H1 (cell line): ENCODE data around the gene ABCC2. TPM values are rescaled to one million over a fixed set of nuclear protein-coding genes. Genes with fewer than 3 reads are reported as not detected.

Experiments
- CTCF ChIA-PET: fragments of 300-600 bp; sonication (Branson Sonifier 250); formaldehyde crosslinking; loops from one replicate; lab custom pipeline; 2021; ENCODE audit not compliant: partially characterized antibody; lab: Charles Lee
- POLR2A ChIA-PET: fragments of 300-600 bp; sonication (Branson Sonifier 250); formaldehyde crosslinking; loops from one replicate; lab custom pipeline; 2021; ENCODE audit warnings: inconsistent platforms; ENCODE audit not compliant: partially characterized antibody; lab: Charles Lee
- DNase-seq, 2 experiments: peaks; one replicate each; pipeline versions ENCODE4 v3.0.0 to v3.0.0-alpha.2; 2010 to 2022; ENCODE audit warnings: low spot score in 2 of 2, low read depth in 1 of 2, mixed read lengths in 1 of 2
- FAIRE-seq: peaks from 2 replicates; lab custom pipeline; 2011; peaks lifted over from hg19 to GRCh38; lab: Jason Lieb, UNC
- H2AFZ ChIP-seq: 2 replicates; pipeline ENCODE4 v1.8.1; 2012; ENCODE audit warnings: low read length, inconsistent platforms
- H2AK5ac ChIP-seq: 2 replicates; pipeline ENCODE4 v1.6.1; 2013; ENCODE audit warnings: low read depth, low read length
- H2BK120ac ChIP-seq: replicated peaks from 2 replicates; pipeline ENCODE3; 2013; ENCODE audit warnings: low read depth, low read length, inconsistent platforms
- H2BK12ac ChIP-seq: 2 replicates; pipeline ENCODE4 v1.6.1; 2013; ENCODE audit warnings: low read depth, low read length
- H2BK15ac ChIP-seq: 2 replicates; pipeline ENCODE4 v1.6.1; 2013; ENCODE audit warnings: low read length
- H2BK20ac ChIP-seq: 2 replicates; pipeline ENCODE4 v1.6.1; 2013; ENCODE audit warnings: low read length
- H2BK5ac ChIP-seq: 2 replicates; pipeline ENCODE4 v1.6.1; 2013; ENCODE audit warnings: low read depth, low read length
- H3K14ac ChIP-seq: 2 replicates; pipeline ENCODE4 v1.6.1; 2013; ENCODE audit warnings: inconsistent platforms; ENCODE audit not compliant: insufficient read length
- H3K18ac ChIP-seq: 2 replicates; pipeline ENCODE4 v1.6.1; 2013; ENCODE audit warnings: low read length; ENCODE audit errors: extremely low read depth
- H3K23ac ChIP-seq: 2 replicates; pipeline ENCODE4 v1.6.1; 2013; ENCODE audit warnings: inconsistent platforms; ENCODE audit not compliant: insufficient read length
- H3K23me2 ChIP-seq: 2 replicates; pipeline ENCODE4 v1.6.1; 2013; ENCODE audit warnings: low read depth, low read length
- H3K27ac ChIP-seq: 2 replicates; pipeline ENCODE4 v1.6.1; 2011; ENCODE audit warnings: low read depth, low read length, inconsistent platforms
- H3K27me3 ChIP-seq, 4 experiments: replicated peaks in 1 of 4; 1 replicate in 1 of 4; 2 replicates in 3 of 4; pipeline versions ENCODE4 v1.6.1 to v1.8.1; 2011 to 2013; ENCODE audit warnings: low read length in 3 of 4, mild to moderate bottlenecking in 3 of 4, inconsistent platforms in 2 of 4, mixed read lengths in 2 of 4, moderate library complexity in 1 of 4; ENCODE audit not compliant: control insufficient read depth in 3 of 4, insufficient read depth in 3 of 4; ENCODE audit errors: extremely low read depth in 1 of 4
- H3K36me3 ChIP-seq, 4 experiments: 2 replicates each; pipeline versions ENCODE4 v1.6.1 to v1.8.1; 2011 to 2013; ENCODE audit warnings: mild to moderate bottlenecking in 4 of 4, low read length in 3 of 4, moderate library complexity in 2 of 4, control low read depth in 1 of 4, inconsistent platforms in 1 of 4; ENCODE audit not compliant: insufficient read depth in 4 of 4, control insufficient read depth in 2 of 4
- H3K4ac ChIP-seq: replicated peaks from 2 replicates; pipeline ENCODE3; 2013; ENCODE audit warnings: low read length, low read depth, mixed read lengths, inconsistent platforms; ENCODE audit not compliant: insufficient read length
- H3K4me1 ChIP-seq, 4 experiments: replicated peaks in 1 of 4; 1 replicate in 1 of 4; 2 replicates in 3 of 4; pipeline versions ENCODE4 v1.6.1 to v1.8.1; 2011 to 2013; ENCODE audit warnings: low read length in 3 of 4, inconsistent platforms in 2 of 4, mixed read lengths in 1 of 4; ENCODE audit not compliant: insufficient read depth in 4 of 4, control insufficient read depth in 3 of 4
- H3K4me2 ChIP-seq, 2 experiments: 2 replicates each; pipeline versions ENCODE4 v1.6.1 to v1.8.1; 2011 to 2013; ENCODE audit warnings: low read depth in 2 of 2, low read length in 2 of 2, control low read depth in 1 of 2, inconsistent platforms in 1 of 2, mild to moderate bottlenecking in 1 of 2; ENCODE audit not compliant: insufficient read depth in 1 of 2
- H3K4me3 ChIP-seq, 4 experiments: fragments of 200-600, 300-600 bp in 1 of 4; sonication (generic), shearing (Covaris generic), sonication (Bioruptor Twin) in 1 of 4; 2 replicates each; pipeline versions ENCODE4 v1.5.1 to v1.8.1; 2011 to 2016; ENCODE audit warnings: low read length in 4 of 4, low read depth in 3 of 4, control low read depth in 2 of 4, inconsistent platforms in 2 of 4, mild to moderate bottlenecking in 2 of 4, mixed read lengths in 1 of 4, moderate library complexity in 1 of 4; ENCODE audit not compliant: insufficient read depth in 2 of 4; ENCODE audit errors: extremely low read depth in 1 of 4
- H3K56ac ChIP-seq: replicated peaks from 2 replicates; pipeline ENCODE3; 2013; ENCODE audit warnings: low read depth, mild to moderate bottlenecking, mixed read lengths, low read length, inconsistent platforms; ENCODE audit not compliant: insufficient read length
- H3K79me1 ChIP-seq: 2 replicates; pipeline ENCODE4 v1.6.1; 2013; ENCODE audit warnings: low read depth, low read length, control low read depth
- H3K79me2 ChIP-seq, 2 experiments: 2 replicates each; pipeline versions ENCODE4 v1.6.1 to v1.8.1; 2012 to 2013; ENCODE audit warnings: low read length in 2 of 2, mild to moderate bottlenecking in 2 of 2, inconsistent platforms in 1 of 2; ENCODE audit not compliant: insufficient read depth in 2 of 2, control insufficient read depth in 1 of 2
- H3K9ac ChIP-seq, 4 experiments: replicated peaks in 1 of 4; 1 replicate in 1 of 4; 2 replicates in 3 of 4; pipeline versions ENCODE4 v1.6.1 to v1.8.1; 2011 to 2013; ENCODE audit warnings: low read depth in 3 of 4, low read length in 3 of 4, control low read depth in 2 of 4, mild to moderate bottlenecking in 2 of 4, moderate library complexity in 2 of 4, inconsistent platforms in 1 of 4; ENCODE audit errors: extremely low read depth in 1 of 4
- H3K9me3 ChIP-seq, 2 experiments: 2 replicates each; pipeline versions ENCODE4 v1.6.1 to v1.8.1; 2012 to 2013; ENCODE audit warnings: mild to moderate bottlenecking in 2 of 2, moderate library complexity in 2 of 2, control low read depth in 1 of 2, inconsistent platforms in 1 of 2, low read depth in 1 of 2, low read length in 1 of 2, mixed read lengths in 1 of 2; ENCODE audit not compliant: insufficient read depth in 2 of 2
- H4K20me1 ChIP-seq, 2 experiments: replicated peaks in 1 of 2; 2 replicates each; pipeline versions ENCODE3 to v1.8.1; 2011 to 2013; ENCODE audit warnings: inconsistent platforms in 2 of 2, low read length in 2 of 2, mild to moderate bottlenecking in 1 of 2; ENCODE audit not compliant: insufficient read depth in 2 of 2, control insufficient read depth in 1 of 2
- H4K5ac ChIP-seq: 2 replicates; pipeline ENCODE4 v1.6.1; 2013; ENCODE audit warnings: low read length, low read depth, mixed read lengths, inconsistent platforms; ENCODE audit not compliant: insufficient read length
- H4K8ac ChIP-seq: 2 replicates; pipeline ENCODE4 v1.8.0; 2013; ENCODE audit warnings: mild to moderate bottlenecking, moderate library complexity, low read length, inconsistent platforms; ENCODE audit not compliant: insufficient read depth; ENCODE audit errors: extremely low read depth
- H4K91ac ChIP-seq: replicated peaks from 2 replicates; pipeline ENCODE3; 2013; ENCODE audit warnings: low read length, mixed read lengths, inconsistent platforms; ENCODE audit not compliant: insufficient read length
- ATF2 ChIP-seq: IDR thresholded peaks from 2 replicates; pipeline ENCODE4 v1.6.1; 2012; ENCODE audit warnings: low read length, inconsistent platforms
- FOSL1 ChIP-seq: IDR thresholded peaks from 2 replicates; pipeline ENCODE4 v1.6.1; 2011; ENCODE audit warnings: mild to moderate bottlenecking, low read depth, low read length, moderate library complexity; ENCODE audit not compliant: insufficient read depth
- RBBP5 ChIP-seq: IDR thresholded peaks from 2 replicates; pipeline ENCODE4 v1.7.1; 2012; ENCODE audit warnings: low read depth, mild to moderate bottlenecking, inconsistent platforms, low read length, moderate library complexity, borderline replicate concordance
- SIN3A ChIP-seq, 2 experiments: IDR thresholded peaks in 1 of 2; conservative IDR thresholded peaks in 1 of 2; 2 replicates each; pipeline ENCODE4 v1.6.1; 2011 to 2012; ENCODE audit warnings: low read length in 2 of 2, improper control_type of control experiment in 1 of 2, low read depth in 1 of 2, mild to moderate bottlenecking in 1 of 2
- SIX5 ChIP-seq: IDR thresholded peaks from 2 replicates; pipeline ENCODE4 v1.6.1; 2011; ENCODE audit warnings: mild to moderate bottlenecking, low read depth, low read length
- SRF ChIP-seq: IDR thresholded peaks from 2 replicates; pipeline ENCODE4 v1.6.1; 2011; ENCODE audit warnings: mild to moderate bottlenecking, low read depth, low read length, moderate library complexity
- TBP ChIP-seq: IDR thresholded peaks from 2 replicates; pipeline ENCODE4 v1.6.1; 2011; ENCODE audit warnings: low read depth, low read length, improper control_type of control experiment
- WGBS, 2 experiments: shearing (Covaris generic) in 1 of 2; methylation state at CpG; one replicate each; pipeline versions ENCODE4 v1.1.6 to v1.1.7; 2013 to 2015; ENCODE audit warnings: low lambda C conversion rate in 2 of 2, mixed read lengths in 2 of 2, inconsistent platforms in 1 of 2, low coverage in 1 of 2, missing lambda C conversion rate in 1 of 2; ENCODE audit not compliant: insufficient replicate concordance in 2 of 2, insufficient coverage in 1 of 2, insufficient read length in 1 of 2; ENCODE audit errors: extremely low coverage in 1 of 2, missing lambda C conversion rate in 1 of 2; 5-methylcytosine and 5-hydroxymethylcytosine counted together
- polyA plus RNA-seq, 7 experiments: library from polyadenylated mRNA; depleted of rRNA in 3 of 7; stranded (reverse) in 5 of 7; unstranded in 2 of 7; fragments of >200 nt in 5 of 7; fragments of 200-250 nt in 2 of 7; gene quantifications; 1 replicate in 5 of 7; 2 replicates in 1 of 7; 4 replicates in 1 of 7; pipeline versions ENCODE4 v1.2.1 to v1.2.3, GENCODE V29; 2011 to 2013; ENCODE audit warnings: missing spikeins in 2 of 7, mixed read lengths in 2 of 7
- total RNA-seq: library from RNA; stranded (reverse); fragmentation: NEBNext Ultra II Directional; extraction: Animal tissue kit (Norgen Biotek cat#: 25700); gene quantifications from 2 replicates; pipeline ENCODE4 v1.2.1, GENCODE V29; 2021

ABCC2 gene
- total and polyA plus RNA-seq, 2 of the 8 experiments (the other 6 are each of a cell fraction or from before 2014, with no cell fraction given) = 0.74 to 1.1 TPM

- Histone ChIP-seq H3K9me3 (no peaks in the 10 kb centered on the region; a peak in 1 of 4 replicates), H3K4ac (no peak overlapping the region), H2BK5ac (no peak overlapping the region), H4K5ac (no peak overlapping the region), H3K79me1 (no peaks in the 10 kb centered on the region), H2BK12ac (no peak overlapping the region), H3K27me3 (no peaks in the 10 kb centered on the region; a peak in 1 of 7 replicates), H2BK15ac (no peak overlapping the region), H4K20me1 (no peaks in the 10 kb centered on the region), H3K79me2 (no peaks in the 10 kb centered on the region), H3K23ac (no peak overlapping the region), H3K14ac (no peak overlapping the region), H2AK5ac (no peak overlapping the region), H3K27ac (no peak overlapping the region), H4K8ac (no peak overlapping the region), H3K4me1 (peaks cover 0 to 7% (median 3%) of the 10 kb centered on the region in 4 experiments; a peak in 2 of 7 replicates), H3K9ac (no peak overlapping the region), H2BK20ac (no peak overlapping the region), H3K4me3 (no peak overlapping the region), H2BK120ac (no peak overlapping the region), H3K56ac (no peak overlapping the region), H3K4me2 (no peak overlapping the region), H2AFZ (no peak overlapping the region), H3K18ac (no peak overlapping the region), H3K23me2 (no peaks in the 10 kb centered on the region), H3K36me3 (no peaks in the 10 kb centered on the region), H4K91ac (no peak overlapping the region)
- DNase-seq (no peak), FAIRE-seq (no peak)
- CTCF ChIA-PET = no interaction called here
- WGBS, 2 experiments = 94% methylated on average over 7 of the region's 7 CpGs; no CpG with 5 or more reads in 1 of the 2 experiments
- TF ChIP-seq SIX5 (no peak), SRF (no peak), FOSL1 (no peak), TBP (no peak), RBBP5 (no peak), ATF2 (no peak), SIN3A (conservative IDR thresholded peaks at IDR 0.05 in 1 of 2, IDR thresholded peaks at IDR 0.05 in 1 of 2; ENCODE audit: low read depth in 1 of 2, low read length in 2 of 2) (no peak)
- POLR2A ChIA-PET = no interaction called here
Observed at GRCh38 chr10:99841746-99842145, 59.3 kb downstream of the ABCC2 start.
